Left lung (tissue), 10 donors: ENCODE measurements around the gene TNIK. TPM values are rescaled to one million over a fixed set of nuclear protein-coding genes. Genes with fewer than 3 reads are reported as not detected.

Experiments used
- ATAC-seq: fragments of 200-7000 bp; cut with Tn5 transposase; one replicate; pipeline ENCODE4 v1.9.1; 2020; ENCODE audit warnings: moderate library complexity
- DNase-seq, 4 donors: peaks; one replicate each; pipeline ENCODE4 v3.0.0-alpha.2; 2013 to 2020
- H3K27ac ChIP-seq, 2 donors: fragments of 200-600 bp; sonication (generic) in 1 of 2; one replicate each; pipeline versions ENCODE4 v1.5.0 to v1.8.0; 2020 to 2021
- H3K27me3 ChIP-seq, 2 donors: fragments of 200-600 bp; sonication (generic) in 1 of 2; one replicate each; pipeline versions ENCODE4 v1.5.0 to v1.8.0; 2020 to 2021
- H3K36me3 ChIP-seq, 2 donors: fragments of 200-600 bp; sonication (generic) in 1 of 2; one replicate each; pipeline versions ENCODE4 v1.5.0 to v1.8.0; 2020 to 2021
- H3K4me1 ChIP-seq, 2 donors: fragments of 200-600 bp; one replicate each; pipeline ENCODE4 v1.8.0; 2021
- H3K4me3 ChIP-seq, 2 donors: fragments of 200-600 bp; sonication (generic) in 1 of 2; one replicate each; pipeline versions ENCODE4 v1.5.0 to v1.8.0; 2020 to 2021; ENCODE audit warnings: mild to moderate bottlenecking in 1 of 2
- H3K9me3 ChIP-seq, 2 donors: fragments of 200-600 bp; sonication (generic) in 1 of 2; one replicate each; pipeline versions ENCODE4 v1.5.0 to v1.8.0; 2020 to 2021
- CTCF ChIP-seq, 2 donors: fragments of 200-600 bp; sonication (generic) in 1 of 2; IDR thresholded peaks; one replicate each; pipeline versions ENCODE4 v1.5.0 to v1.8.0; 2021; ENCODE audit warnings: antibody characterized with exemption in 2 of 2
- intact Hi-C, 2 donors: fragments of 100-400 bp; cut with DNase I; formaldehyde crosslinking; loops; one replicate each; pipeline versions ENCODE4 v1.11.2 to v1.14.2; 2022
- polyA plus RNA-seq, 6 donors: library from polyadenylated mRNA; unstranded; fragments of 120-200 nt; gene quantifications; one replicate each; pipeline ENCODE4 v1.2.1, GENCODE V29; 2013; ENCODE audit not compliant: insufficient read length in 6 of 6
- total RNA-seq, 2 donors: library from RNA; stranded (reverse); fragmentation: NEBNext Ultra II Directional; extraction: Animal tissue kit (Norgen Biotek cat#: 25700); gene quantifications; one replicate each; pipeline ENCODE4 v1.2.1, GENCODE V29; 2021
- donor health status: DM: no; HTN: yes; CAD: no.
- donor health status: DM: no; HTN: no; CAD: no.

TNIK gene
- total and polyA plus RNA-seq, 8 donors = 14.8 to 42.0 (median 17.4) TPM

- Histone ChIP-seq H3K4me3 (no peak overlapping the region), H3K27ac (no peak overlapping the region), H3K27me3 (no peaks in the 10 kb centered on the region), H3K9me3 (no peaks in the 10 kb centered on the region), H3K4me1 (no peaks in the 10 kb centered on the region), H3K36me3 (no peaks in the 10 kb centered on the region)
- no peak for ATAC-seq
- intact Hi-C loops = no loop called here
- TF ChIP-seq CTCF (IDR thresholded peaks at IDR 0.05) = no peak
- no peak for DNase-seq
Observed at GRCh38 chr3:171301002-171301401, 159.2 kb downstream of the TNIK start.

- DNase-seq (no peak), ATAC-seq (no peak)
- Histone ChIP-seq H3K36me3 (no peaks in the 10 kb centered on the region), H3K27me3 (no peaks in the 10 kb centered on the region), H3K9me3 (no peaks in the 10 kb centered on the region), H3K4me1 (no peaks in the 10 kb centered on the region), H3K27ac (no peak overlapping the region), H3K4me3 (no peak overlapping the region)
- intact Hi-C loops = no loop called here
- no peak for TF ChIP-seq CTCF (IDR thresholded peaks at IDR 0.05)
Observed at GRCh38 chr3:171297951-171298350, 162.3 kb downstream of the TNIK start.

GRCh38 chr3:171297207-171297606 lies 163.0 kb downstream of the TNIK start:
- no peaks in the 10 kb centered on the region for H3K4me1 ChIP-seq
- intact Hi-C loops = no loop called here
- H3K27ac ChIP-seq = no peak overlapping the region
- DNase-seq = peak in 2 of 4 donors; percentile 23 to 28
- no peak for ATAC-seq
- no peaks in the 10 kb centered on the region for H3K27me3 ChIP-seq
- TF ChIP-seq CTCF (IDR thresholded peaks at IDR 0.05) = no peak
- H3K9me3 ChIP-seq = no peaks in the 10 kb centered on the region
- no peaks in the 10 kb centered on the region for H3K36me3 ChIP-seq
- no peak overlapping the region for H3K4me3 ChIP-seq

- no peaks in the 10 kb centered on the region for H3K36me3 ChIP-seq
- TF ChIP-seq CTCF (IDR thresholded peaks at IDR 0.05) = no peak
- intact Hi-C loops = no loop called here
- no peaks in the 10 kb centered on the region for H3K9me3 ChIP-seq
- ATAC-seq = no peak
- H3K4me3 ChIP-seq = no peak overlapping the region
- H3K27me3 ChIP-seq = no peaks in the 10 kb centered on the region
- H3K4me1 ChIP-seq = no peaks in the 10 kb centered on the region
- no peak overlapping the region for H3K27ac ChIP-seq
- DNase-seq = no peak
Observed at GRCh38 chr3:171295484-171296373, 164.5 kb downstream of the TNIK start.

GRCh38 chr3:171293142-171293782 lies 166.9 kb downstream of the TNIK start:
- Histone ChIP-seq H3K9me3 (no peaks in the 10 kb centered on the region), H3K27me3 (no peaks in the 10 kb centered on the region), H3K36me3 (no peaks in the 10 kb centered on the region), H3K27ac (no peak overlapping the region), H3K4me1 (no peaks in the 10 kb centered on the region), H3K4me3 (no peak overlapping the region)
- DNase-seq = no peak
- intact Hi-C loops = no loop called here
- TF ChIP-seq CTCF (IDR thresholded peaks at IDR 0.05) = no peak
- no peak for ATAC-seq
